GM19452 (cell line): Measurements from ENCODE around the gene LHPP.
"Not testable (repeated sequence)": the region's sequence is repeated elsewhere in the genome, so short reads cannot be mapped to it uniquely, and the experiment has no call there.

ENCODE experiments used
- ATAC-seq: cut with Tn5 transposase; IDR thresholded peaks from one replicate; pipeline ENCODE4 v1.9.1; 2021; ENCODE audit not compliant: unreplicated experiment

Gene LHPP

GRCh38 chr10:124602646-124603365 is 141.2 kb downstream of the LHPP start:
- no peak for ATAC-seq

GRCh38 chr10:124603376-124604213 is 142.0 kb downstream of the LHPP start:
- no peak for ATAC-seq

- ATAC-seq = no peak
Observed at GRCh38 chr10:124604214-124605000, 142.8 kb downstream of the LHPP start.

GRCh38 chr10:124605001-124605370 is 143.4 kb downstream of the LHPP start:
- ATAC-seq = no peak

GRCh38 chr10:124605481-124605855 is 143.8 kb downstream of the LHPP start:
- ATAC-seq = no peak

GRCh38 chr10:124605856-124606812 is 144.5 kb downstream of the LHPP start:
- ATAC-seq = no peak

GRCh38 chr10:124606822-124607221 is 145.2 kb downstream of the LHPP start:
- ATAC-seq = no peak

GRCh38 chr10:124607693-124608092 is 146.1 kb downstream of the LHPP start:
- ATAC-seq = no peak

GRCh38 chr10:124608093-124608721 is 146.6 kb downstream of the LHPP start:
- no peak for ATAC-seq

- no peak for ATAC-seq
Observed at GRCh38 chr10:124609698-124610097, 148.1 kb downstream of the LHPP start.

GRCh38 chr10:124610186-124610585 is 148.6 kb downstream of the LHPP start:
- not testable (repeated sequence) for ATAC-seq

GRCh38 chr10:124610851-124611250 is 149.2 kb downstream of the LHPP start:
- not testable (repeated sequence) for ATAC-seq

GRCh38 chr10:124611738-124612137 is 150.1 kb downstream of the LHPP start:
- ATAC-seq = no peak

GRCh38 chr10:124612611-124613498 is 151.2 kb downstream of the LHPP start:
- no peak for ATAC-seq

- peak; percentile 47 for ATAC-seq
Observed at GRCh38 chr10:124614003-124614659, 152.5 kb downstream of the LHPP start.

- no peak for ATAC-seq
Observed at GRCh38 chr10:124615259-124615658, 153.6 kb downstream of the LHPP start.

- no peak for ATAC-seq
Observed at GRCh38 chr10:124616040-124616835, 154.6 kb downstream of the LHPP start.

- ATAC-seq = no peak
Observed at GRCh38 chr10:124616836-124617130, 155.2 kb downstream of the LHPP start.
